OCI-LY1 (cell line): ENCODE data around the gene ADGRL2.

Experiments used
- CTCF ChIP-seq: fragments of 200-600 bp; sonication (generic), shearing (Covaris generic); IDR thresholded peaks from 2 replicates; pipeline ENCODE4 v1.5.1; 2017; ENCODE audit warnings: mild to moderate bottlenecking, antibody characterized with exemption, low read length, moderate library complexity, mixed read lengths
- EZH2 ChIP-seq: fragments of 200-600 bp; sonication (generic), shearing (Covaris generic); IDR thresholded peaks from 2 replicates; pipeline ENCODE4 v1.8.0; 2017; ENCODE audit warnings: borderline replicate concordance, mixed run types, mild to moderate bottlenecking, antibody characterized with exemption, low read length, moderate library complexity, mixed read lengths

GRCh38 chr1:81874461-81874860, 73.7 kb downstream of the ADGRL2 start:
- TF ChIP-seq CTCF (no peak), EZH2 (no peak)
